HG02870 (cell line): Measurements from ENCODE around the gene INTS3.
"Not testable (repeated sequence)": the region's sequence is repeated elsewhere in the genome, so short reads cannot be mapped to it uniquely, and the experiment has no call there.

Experiments used
- ATAC-seq: cut with Tn5 transposase; IDR thresholded peaks from one replicate; pipeline ENCODE4 v1.9.1; 2021; ENCODE audit warnings: mild to moderate bottlenecking, moderate library complexity; ENCODE audit not compliant: unreplicated experiment

The INTS3 gene

GRCh38 chr1:153705484-153705883 is 22.4 kb upstream of the INTS3 start:
- ATAC-seq: no peak

DNA sequence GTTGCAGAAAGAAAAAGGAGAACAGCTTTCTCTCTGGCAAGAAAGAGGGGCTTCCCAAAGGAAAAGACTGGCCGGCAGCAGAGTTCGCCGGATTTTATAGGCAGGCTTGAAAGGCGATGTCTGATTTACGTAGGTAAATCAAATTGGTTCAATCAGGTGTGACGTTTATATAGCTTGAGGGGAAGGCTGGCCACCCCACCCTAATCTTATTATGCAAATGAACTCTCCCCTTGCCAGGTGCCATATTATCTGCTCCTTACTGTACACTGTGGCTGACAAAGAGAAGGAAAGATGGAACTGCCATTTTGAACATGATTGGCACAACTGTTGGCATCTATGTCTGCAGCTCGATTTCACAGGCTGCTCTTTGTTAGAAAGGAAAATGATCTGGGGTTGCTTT is 16.8 kb upstream of the INTS3 start:
- ATAC-seq: no peak

DNA sequence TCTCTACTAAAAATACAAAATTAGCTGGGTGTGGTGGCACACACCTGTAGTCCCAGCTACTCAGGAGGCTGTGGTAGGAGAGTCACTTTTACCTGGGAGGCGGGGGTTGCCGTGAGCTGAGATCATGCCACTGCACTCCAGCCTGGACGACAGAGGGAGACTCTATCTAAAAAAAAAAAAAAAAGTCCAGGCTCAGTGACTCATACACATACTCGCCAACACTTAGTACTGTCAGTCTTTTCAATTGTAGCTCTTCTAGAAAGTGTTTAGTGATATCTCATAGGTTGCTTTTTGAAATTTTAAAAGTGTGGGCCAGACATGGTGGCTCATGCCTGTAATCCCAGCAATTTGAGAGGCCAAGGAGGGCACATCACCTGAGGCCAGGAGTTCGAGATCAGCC is 11.6 kb upstream of the INTS3 start:
- ATAC-seq: not testable (repeated sequence)

DNA sequence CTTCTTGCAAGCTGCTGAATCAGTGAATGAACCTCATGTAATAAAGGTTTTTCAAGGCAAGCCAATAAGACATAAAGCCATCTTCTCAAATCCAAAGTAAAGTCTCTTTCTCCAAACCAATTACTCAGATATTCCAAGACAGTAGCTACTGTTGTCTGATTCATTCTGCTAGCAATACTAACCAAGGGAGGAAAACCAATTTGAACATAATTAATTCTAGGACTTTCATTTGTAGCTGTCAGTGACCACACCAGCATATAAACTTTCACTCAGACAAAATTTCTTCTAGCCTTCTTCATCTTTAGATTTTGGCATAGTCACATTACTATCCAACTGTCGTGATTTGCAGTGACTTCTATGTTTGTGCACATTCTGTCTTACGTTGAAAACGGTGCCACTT is 10.5 kb upstream of the INTS3 start:
- no peak for ATAC-seq

GRCh38 chr1:153723687-153724086 is 4.2 kb upstream of the INTS3 start:
- no peak for ATAC-seq

DNA sequence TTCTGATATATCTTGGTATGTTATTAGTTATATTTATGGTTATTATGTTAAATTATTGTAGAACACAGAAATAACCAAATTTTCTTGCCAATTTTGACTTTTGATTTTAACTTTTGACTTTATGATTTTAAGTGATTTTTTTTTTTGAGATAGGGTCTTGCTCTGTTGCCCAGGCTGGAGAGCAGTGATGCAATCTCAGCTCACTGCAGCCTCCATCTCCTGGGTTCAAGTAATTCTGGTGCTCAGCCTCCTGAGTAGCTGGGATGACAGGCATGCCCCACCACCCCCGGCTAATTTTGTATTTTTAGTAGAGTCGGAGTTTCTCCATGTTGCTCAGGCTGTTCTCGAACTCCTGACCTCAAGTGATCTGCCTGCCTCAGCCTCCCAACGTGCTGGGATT is 3.2 kb upstream of the INTS3 start:
- not testable (repeated sequence) for ATAC-seq

DNA sequence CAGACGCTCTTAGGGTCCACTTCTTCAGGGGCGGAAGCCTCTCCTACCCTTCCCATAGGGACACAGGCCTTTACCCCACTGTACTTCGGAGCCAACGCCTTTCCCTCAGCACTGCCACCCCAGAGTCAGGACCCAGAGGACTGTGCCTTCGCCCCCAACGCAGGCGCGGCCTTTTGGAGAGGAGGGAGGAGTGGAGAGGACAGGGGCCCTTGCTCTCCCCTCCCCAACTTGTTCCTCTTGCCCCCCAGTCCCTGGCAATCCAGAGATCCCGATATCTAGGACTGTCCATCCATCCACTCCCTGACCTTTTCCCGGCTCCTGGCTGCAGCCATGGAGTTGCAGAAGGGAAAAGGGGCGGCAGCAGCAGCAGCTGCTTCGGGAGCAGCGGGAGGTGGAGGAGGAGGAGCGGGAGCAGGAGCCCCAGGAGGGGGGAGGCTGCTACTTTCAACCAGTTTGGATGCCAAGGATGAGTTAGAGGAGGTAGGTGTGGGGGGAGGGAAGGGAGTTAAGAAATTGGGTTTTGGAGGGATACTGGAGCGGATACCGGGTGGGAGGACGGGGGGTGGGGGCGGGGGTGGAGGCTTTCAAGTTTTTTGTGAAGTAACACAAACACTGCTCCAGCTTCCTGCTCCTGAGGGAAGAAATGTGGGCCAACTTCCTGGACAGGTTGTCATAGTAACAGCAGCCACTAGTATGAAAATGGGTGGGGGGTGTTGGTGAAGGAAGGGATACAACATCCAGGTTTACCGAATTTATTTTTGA is 636 bp downstream of the INTS3 start:
- no peak for ATAC-seq

DNA sequence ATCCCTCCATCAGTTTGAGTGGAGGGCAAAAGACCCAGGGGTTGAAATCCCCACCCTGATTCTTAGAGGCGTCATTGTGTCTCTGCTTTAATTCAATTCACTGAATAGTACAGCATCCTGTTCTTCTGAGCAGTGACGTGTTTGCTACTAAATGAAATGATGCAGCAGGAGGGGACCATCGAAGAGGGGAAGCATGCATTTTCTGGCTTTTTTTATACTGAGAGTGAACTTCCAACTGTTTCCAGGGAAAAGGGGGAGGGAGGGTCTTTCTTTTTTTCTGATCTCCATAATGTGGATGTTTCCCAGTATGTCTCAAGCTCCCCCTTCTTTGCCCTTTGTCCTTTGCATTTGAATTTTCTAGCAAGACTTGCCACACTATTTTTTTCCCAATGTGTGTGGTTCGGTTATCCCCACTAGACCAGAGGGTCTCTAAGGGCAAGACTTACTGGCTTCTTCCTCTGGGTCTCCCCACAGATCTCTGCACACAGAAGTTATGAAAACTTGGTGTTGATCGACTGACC is 2.7 kb downstream of the INTS3 start:
- no peak for ATAC-seq

GRCh38 chr1:153733970-153734369 is 6.1 kb downstream of the INTS3 start:
- ATAC-seq: no peak

DNA sequence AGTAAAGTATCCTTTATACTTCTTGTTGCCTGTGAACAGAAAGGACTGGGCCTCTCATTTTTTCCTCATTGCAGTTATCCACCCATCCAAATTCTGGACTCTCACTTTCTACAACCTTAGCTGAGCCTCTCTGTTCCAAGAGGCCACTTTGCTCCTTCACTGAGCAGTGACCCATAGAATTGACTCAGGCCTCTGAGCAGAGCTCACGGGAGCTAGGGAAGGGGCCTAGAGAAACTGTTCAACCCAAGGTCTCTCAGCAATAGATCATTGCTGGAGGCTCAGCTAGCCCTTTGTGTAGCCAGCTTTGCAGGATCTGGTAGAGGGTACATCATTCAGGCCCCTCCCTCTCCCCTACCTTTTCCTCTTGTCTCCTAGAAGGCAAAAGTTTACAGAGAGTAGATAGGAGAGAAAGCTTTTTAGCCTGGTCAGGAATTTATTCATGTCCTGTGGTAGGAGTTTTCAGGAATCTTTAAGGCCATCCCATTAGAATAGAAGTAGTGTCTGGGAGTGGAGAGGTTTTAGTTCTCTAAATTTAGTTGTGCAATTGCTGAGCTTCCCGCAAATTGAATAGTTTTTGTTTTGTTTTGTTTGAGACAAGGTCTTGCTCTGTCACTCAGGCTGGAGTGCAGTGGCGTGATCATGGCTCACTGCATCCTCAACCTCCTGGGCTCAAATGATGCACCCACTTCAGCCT is 6.7 kb downstream of the INTS3 start:
- ATAC-seq: no peak

GRCh38 chr1:153735090-153735420 is 7.2 kb downstream of the INTS3 start:
- no peak for ATAC-seq

DNA sequence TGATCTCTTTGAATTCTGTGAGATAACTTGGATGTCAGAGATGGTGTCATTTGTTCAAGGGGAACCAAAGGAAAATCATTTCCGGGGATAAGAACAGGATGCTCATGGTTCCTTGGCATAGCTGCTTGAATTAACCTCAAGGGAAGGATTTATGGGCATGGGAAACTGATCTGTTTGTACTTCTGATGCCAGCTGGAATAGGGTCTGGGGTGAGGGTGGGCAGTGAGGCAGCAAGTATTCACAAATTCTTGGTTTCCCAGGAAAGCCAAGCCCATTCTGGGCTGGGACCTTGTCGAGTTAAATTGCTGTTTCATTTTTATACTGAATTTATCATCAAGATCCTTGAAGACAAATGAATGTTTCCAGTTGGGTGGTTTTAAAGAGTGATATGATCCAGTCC is 14.1 kb downstream of the INTS3 start:
- ATAC-seq: no peak

DNA sequence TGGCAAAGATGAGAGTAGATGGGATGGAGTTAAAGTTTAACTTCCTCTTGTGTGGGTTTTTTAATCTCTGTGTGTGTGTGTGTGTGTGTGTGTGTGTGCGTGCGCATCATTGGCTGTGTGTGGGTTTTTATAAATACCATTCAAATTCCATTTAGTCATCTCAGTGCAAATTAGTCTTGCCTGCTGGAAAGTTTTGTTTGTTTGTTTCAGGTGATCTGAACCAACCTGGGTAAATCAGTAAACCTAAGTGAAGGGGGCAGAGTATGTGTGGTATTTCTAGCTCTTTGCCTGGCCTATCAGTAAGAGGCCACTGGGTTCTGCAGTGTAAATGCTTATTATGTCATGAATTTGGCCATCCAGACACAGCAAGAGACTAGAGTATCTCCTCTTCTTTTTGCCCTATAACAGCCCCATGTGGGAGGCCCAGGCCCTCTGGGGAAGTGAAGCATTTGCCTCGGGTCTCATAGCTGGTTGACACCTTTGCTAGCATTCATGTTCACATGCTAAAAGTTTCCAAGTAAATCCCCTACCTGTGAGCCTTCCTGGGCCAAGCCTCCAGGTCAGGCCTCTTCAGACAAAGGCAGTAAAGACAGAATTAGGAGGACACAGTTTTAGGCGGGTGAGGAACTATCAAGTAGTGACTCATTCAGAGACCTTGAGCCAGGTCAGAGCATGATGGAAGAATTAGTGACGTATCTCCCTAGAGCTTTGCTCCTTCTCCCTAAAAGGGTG is 14.7 kb downstream of the INTS3 start:
- ATAC-seq: no peak

- no peak for ATAC-seq
These were observed 17.6 kb downstream of the INTS3 start for GRCh38 chr1:153745417-153745816.

DNA sequence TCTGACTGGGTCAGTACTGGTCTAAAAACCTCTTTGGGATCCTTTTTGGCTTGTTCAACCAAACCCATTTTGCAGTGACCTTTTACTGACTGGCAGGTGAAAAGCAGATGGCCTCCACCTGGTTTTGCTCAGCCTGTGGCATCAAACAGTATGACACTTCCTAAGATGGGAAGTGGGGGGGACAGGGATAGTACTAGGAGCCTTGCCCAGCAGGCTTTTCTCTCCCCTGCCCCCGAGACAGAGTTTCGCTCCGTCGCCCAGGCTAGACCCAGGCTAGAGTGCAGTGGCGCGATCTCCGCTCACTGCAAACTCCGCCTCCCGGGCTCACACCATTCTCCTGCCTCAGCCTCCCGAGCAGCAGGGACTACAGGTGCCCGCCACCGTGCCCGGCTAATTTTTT is 18.3 kb downstream of the INTS3 start:
- no peak for ATAC-seq

GRCh38 chr1:153748903-153749302 is 21.1 kb downstream of the INTS3 start:
- ATAC-seq: no peak

DNA sequence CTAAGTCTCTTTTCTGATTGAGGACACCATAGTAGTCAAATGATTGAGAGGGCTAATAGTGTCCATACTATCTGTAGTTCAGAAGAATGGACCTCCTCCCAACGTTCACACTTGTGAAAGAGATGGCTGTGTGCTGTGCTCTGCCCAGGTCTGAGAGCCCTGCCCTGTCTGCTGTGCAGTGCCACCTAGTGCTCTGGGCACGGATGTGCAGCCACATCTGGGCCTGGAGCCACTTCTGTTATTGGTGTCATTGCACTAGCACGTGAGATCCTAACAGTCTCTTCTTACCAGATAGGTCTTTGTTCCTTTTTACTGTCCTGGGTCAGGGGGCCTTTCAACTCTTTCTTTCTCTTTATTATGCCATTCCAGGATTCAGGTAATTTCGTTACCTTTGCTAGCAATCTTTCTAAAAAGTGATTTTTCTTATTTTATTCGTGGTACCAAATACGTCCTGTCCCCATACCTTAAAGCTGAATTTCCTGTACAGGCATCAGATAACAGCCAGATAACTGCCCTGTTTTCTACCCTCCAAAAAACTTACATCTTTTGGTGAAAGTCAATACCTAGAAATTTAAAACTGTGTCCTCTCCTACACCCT is 21.7 kb downstream of the INTS3 start:
- peak; percentile 53 for ATAC-seq

GRCh38 chr1:153750026-153750995 is 22.5 kb downstream of the INTS3 start:
- no peak for ATAC-seq

- ATAC-seq: no peak
These were observed 24.2 kb downstream of the INTS3 start for GRCh38 chr1:153752072-153752471.

DNA sequence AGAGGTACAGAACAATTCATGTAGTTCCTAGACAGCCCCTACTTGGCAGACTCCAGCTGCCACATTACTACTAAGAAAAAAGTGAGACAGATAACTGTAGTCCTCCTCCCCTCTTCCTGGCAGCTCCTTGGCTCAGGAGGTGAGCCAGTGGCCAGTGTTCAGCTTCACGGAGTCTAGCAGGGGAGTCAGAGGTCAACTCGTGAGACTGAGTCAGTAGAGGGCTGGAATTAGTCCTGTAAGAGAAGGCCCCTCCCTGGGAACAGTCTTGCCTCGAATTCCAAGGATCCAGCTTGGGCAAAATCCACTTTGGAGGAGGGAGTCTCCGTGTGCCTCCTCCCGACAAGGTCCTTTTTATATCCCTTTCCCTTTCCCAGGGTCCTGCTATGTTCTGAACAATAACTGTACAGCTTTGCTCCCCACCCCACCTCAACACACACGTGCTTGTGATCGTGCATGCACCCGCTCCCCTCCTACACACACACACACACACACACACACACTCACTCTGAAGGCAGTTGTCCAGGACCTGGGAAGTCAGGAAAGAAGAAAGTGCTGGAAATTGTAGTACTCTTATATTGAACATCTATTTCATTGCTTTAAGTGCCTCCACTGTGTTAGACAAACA is 24.8 kb downstream of the INTS3 start:
- no peak for ATAC-seq
